Calu3 (cell line): ENCODE data around the gene ABCC10. TPM values are rescaled to one million over a fixed set of nuclear protein-coding genes. Genes with fewer than 3 reads are reported as not detected.

ENCODE experiments used
- BruUV-seq: library from RNA; stranded (reverse); fragments of 400-500 nt; replicated peaks from 2 replicates; lab custom pipeline; 2021; lab: Mats Ljungman, UMichigan
- CTCF ChIA-PET: fragments of 300-600 bp; sonication (Branson Sonifier 250); formaldehyde crosslinking; loops from one replicate; lab custom pipeline; 2022; ENCODE audit warnings: antibody characterized with exemption; lab: Charles Lee
- DNase-seq: peaks from one replicate; pipeline ENCODE4 v3.0.0; 2022
- H3K27ac Mint-ChIP-seq: one replicate; pipeline ENCODE4 v1.8.0; 2022; ENCODE audit warnings: mixed read lengths; ENCODE audit not compliant: unreplicated experiment
- H3K27me3 Mint-ChIP-seq: one replicate; pipeline ENCODE4 v1.8.0; 2022; ENCODE audit warnings: mixed read lengths; ENCODE audit not compliant: unreplicated experiment
- H3K36me3 Mint-ChIP-seq: one replicate; pipeline ENCODE4 v1.8.0; 2022; ENCODE audit warnings: mild to moderate bottlenecking, moderate library complexity, mixed read lengths; ENCODE audit not compliant: insufficient read depth, unreplicated experiment
- H3K4me1 Mint-ChIP-seq: one replicate; pipeline ENCODE4 v1.8.0; 2022; ENCODE audit warnings: mild to moderate bottlenecking, low read depth, mixed read lengths; ENCODE audit not compliant: unreplicated experiment
- H3K4me3 Mint-ChIP-seq: one replicate; pipeline ENCODE4 v1.8.0; 2022; ENCODE audit warnings: mild to moderate bottlenecking, low read depth, moderate library complexity, mixed read lengths; ENCODE audit not compliant: unreplicated experiment
- H3K9me3 Mint-ChIP-seq: one replicate; pipeline ENCODE4 v1.8.0; 2022; ENCODE audit warnings: low read depth, mixed read lengths; ENCODE audit not compliant: unreplicated experiment
- CTCF ChIP-seq: fragments of 200-600 bp; IDR thresholded peaks from one replicate; pipeline ENCODE4 v1.8.0; 2022; ENCODE audit warnings: antibody characterized with exemption; ENCODE audit not compliant: unreplicated experiment
- intact Hi-C: fragments of 100-400 bp; cut with micrococcal nuclease; formaldehyde crosslinking; loops from one replicate; pipeline ENCODE4 v1.10.0; 2022; ENCODE audit not compliant: unreplicated experiment
- total RNA-seq: library from RNA; stranded (reverse); gene quantifications from 2 replicates; pipeline ENCODE4 v1.2.3, GENCODE V29; 2022

Gene ABCC10
- total RNA-seq, 1 experiment from 2014 or later: 53.0 TPM

GRCh38 chr6:43396408-43397149 is 30.8 kb upstream of the ABCC10 start:
- no TSS peak for BruUV-seq
- no peak overlapping the region for H3K4me3 Mint-ChIP-seq
- TF ChIP-seq CTCF: no peak
- CTCF ChIA-PET: interaction anchor here (0.6 to 2.1 kb wide), 6 partner anchors 9 to 830 kb away, joined by 3 to 5 read pairs (median 4); partner anchors contain the start of genes TJAP1 and ZNF318
- peaks cover 25% of the 10 kb centered on the region for H3K4me1 Mint-ChIP-seq
- H3K27ac Mint-ChIP-seq: peak overlapping the region; percentile 45
- DNase-seq: peak; percentile 62
- H3K27me3 Mint-ChIP-seq: peaks cover 51% of the 10 kb centered on the region
- peaks cover 4% of the 10 kb centered on the region for H3K36me3 Mint-ChIP-seq
- H3K9me3 Mint-ChIP-seq: no peaks in the 10 kb centered on the region
- intact Hi-C loops: no loop called here

GRCh38 chr6:43399932-43400487 is 27.3 kb upstream of the ABCC10 start:
- no peak overlapping the region for H3K27ac Mint-ChIP-seq
- peaks cover 17% of the 10 kb centered on the region for H3K27me3 Mint-ChIP-seq
- peaks cover 24% of the 10 kb centered on the region for H3K4me1 Mint-ChIP-seq
- TF ChIP-seq CTCF: no peak
- H3K36me3 Mint-ChIP-seq: peaks cover 4% of the 10 kb centered on the region
- no TSS peak for BruUV-seq
- H3K9me3 Mint-ChIP-seq: no peaks in the 10 kb centered on the region
- CTCF ChIA-PET: no interaction called here
- H3K4me3 Mint-ChIP-seq: no peak overlapping the region
- intact Hi-C loops: no loop called here
- no peak for DNase-seq

GRCh38 chr6:43401730-43402129 is 25.6 kb upstream of the ABCC10 start:
- BruUV-seq: no TSS peak
- Mint-ChIP-seq H3K4me1 (peaks cover 15% of the 10 kb centered on the region), H3K9me3 (peaks cover 2% of the 10 kb centered on the region), H3K4me3 (no peak overlapping the region), H3K27me3 (peaks cover 17% of the 10 kb centered on the region), H3K36me3 (no peaks in the 10 kb centered on the region), H3K27ac (no peak overlapping the region)
- intact Hi-C loops: no loop called here
- no peak for TF ChIP-seq CTCF
- DNase-seq: no peak
- CTCF ChIA-PET: interaction anchor here (1.0 kb wide), 1 partner anchor 23 kb away, joined by 3 read pairs; no protein-coding TSS in a partner anchor

- intact Hi-C loops: no loop called here
- Mint-ChIP-seq H3K27ac (no peak overlapping the region), H3K9me3 (peaks cover 5% of the 10 kb centered on the region), H3K36me3 (no peaks in the 10 kb centered on the region), H3K27me3 (peaks cover 23% of the 10 kb centered on the region), H3K4me1 (peaks cover 13% of the 10 kb centered on the region), H3K4me3 (no peak overlapping the region)
- no peak for TF ChIP-seq CTCF
- DNase-seq: no peak
- BruUV-seq: no TSS peak
- CTCF ChIA-PET: interaction anchor here (1.0 kb wide), 1 partner anchor 20 kb away, joined by 3 read pairs; no protein-coding TSS in a partner anchor
These were observed 24.5 kb upstream of the ABCC10 start for GRCh38 chr6:43402820-43403219.
